COR-L47 (cell line): ENCODE results near the gene MAN2B2.
"Not testable (repeated sequence)": the region's sequence is repeated elsewhere in the genome, so short reads cannot be mapped to it uniquely, and the experiment has no call there.

Experiments used
- DNase-seq: peaks from one replicate; lab custom pipeline; 2025; lab: John Stamatoyannopoulos, UW

The MAN2B2 gene

DNA sequence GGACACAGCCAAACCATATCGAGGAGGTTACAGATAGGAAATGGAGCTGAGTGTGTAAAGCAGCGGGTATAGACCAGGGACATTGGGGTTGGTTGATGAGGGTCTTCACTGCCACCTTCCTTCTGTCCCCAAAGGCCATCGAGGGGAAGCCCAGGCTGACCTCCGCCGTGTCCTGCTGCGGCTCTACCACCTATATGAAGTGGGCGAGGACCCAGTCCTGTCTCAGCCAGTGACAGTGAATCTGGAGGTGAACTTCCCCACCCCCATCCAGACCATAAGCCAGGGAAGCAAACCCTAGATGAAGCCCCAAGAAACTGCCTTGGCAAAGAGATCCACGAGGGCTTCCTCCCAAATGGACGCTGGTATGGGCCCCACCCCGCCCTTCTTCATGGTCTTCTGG is 42.3 kb downstream of the MAN2B2 start:
- no peak for DNase-seq

GRCh38 chr4:6618386-6619115 is 43.6 kb downstream of the MAN2B2 start:
- no peak for DNase-seq

DNA sequence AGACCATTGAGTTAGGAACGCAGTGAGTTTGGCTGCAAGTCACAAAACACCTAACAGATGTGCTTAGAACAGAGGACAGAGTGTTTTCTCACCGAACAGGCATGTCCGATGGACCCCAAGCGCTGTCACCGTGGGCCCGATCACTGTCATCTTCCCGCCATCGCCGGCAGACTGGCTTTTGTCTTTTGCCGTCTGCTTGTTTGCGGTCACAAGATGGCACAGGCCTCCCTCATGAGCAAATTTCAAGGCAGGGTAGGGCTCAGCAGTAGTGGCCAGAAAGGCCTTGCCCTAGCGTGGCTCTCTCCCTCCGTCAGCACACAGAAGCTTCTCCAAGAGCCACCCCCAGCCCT is 44.1 kb downstream of the MAN2B2 start:
- DNase-seq, result no peak

DNA sequence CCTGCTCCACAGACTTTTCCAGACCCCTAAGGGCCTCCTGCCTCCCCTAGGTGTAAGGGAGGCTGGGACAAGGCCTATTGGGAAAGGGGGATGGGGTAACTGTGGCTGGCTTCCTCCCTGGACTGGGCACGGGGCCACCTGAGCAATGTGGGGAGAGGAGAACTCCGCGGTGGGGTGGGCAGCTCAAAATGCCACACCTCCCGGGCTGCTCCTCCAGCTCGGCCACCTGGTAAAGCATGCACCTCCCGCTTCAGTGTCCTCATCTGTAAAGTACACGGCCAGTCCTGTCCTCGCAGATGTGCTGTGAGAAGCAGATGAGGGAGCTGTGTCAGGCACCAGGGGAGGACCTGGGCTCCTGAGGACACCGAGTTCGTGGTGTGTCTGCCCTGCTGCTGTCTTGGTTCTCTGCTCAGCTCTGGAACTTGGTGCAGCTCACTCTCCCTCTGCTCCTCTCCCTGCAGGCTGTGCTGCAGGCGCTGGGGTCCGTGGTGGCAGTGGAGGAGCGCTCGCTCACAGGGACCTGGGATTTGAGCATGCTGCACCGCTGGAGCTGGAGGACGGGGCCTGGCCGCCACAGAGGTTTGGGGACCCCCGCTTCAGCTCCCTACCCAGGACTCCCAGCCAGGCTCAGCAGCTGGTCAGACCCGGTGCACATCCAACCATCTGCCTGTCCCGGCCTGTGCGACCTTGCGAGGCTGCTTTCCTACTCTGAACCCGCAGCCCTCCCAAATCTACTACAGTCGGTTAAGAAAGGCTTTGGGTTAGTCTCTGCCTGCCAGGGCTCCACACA is 44.7 kb downstream of the MAN2B2 start:
- no peak for DNase-seq

- no peak for DNase-seq
Measured at GRCh38 chr4:6620296-6620695, 45.3 kb downstream of the MAN2B2 start.

DNA sequence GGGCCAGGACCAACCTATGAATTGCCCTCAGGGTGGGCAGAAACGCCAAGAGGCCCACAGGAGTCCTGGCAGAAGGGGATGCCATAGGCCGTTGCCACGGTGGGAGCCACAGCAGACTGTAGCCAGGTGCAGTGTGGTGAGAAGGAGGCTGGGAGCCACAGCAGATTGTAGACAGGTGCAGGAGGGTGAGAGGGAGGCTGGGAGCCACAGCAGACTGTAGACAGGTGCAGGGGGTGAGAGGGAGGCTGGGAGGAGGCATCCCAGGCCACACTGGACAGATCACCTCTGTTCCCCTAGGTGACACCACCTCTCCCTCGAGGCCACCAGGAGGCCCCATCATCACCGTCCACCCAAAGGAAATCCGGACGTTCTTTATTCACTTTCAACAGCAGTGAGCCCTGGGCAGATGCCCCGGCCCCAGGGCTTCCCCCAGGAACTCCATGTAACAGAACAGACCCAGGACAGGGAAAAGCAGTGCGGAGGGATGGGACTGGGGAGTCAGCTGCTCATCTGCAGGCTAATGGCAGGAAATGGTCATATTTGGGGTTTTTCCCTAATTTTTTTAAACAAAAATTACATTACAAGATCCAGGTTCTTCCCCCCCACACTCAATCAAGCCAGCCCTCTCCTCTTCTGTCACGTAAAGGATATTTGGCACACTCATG is 46.0 kb downstream of the MAN2B2 start:
- DNase-seq, result no peak

DNA sequence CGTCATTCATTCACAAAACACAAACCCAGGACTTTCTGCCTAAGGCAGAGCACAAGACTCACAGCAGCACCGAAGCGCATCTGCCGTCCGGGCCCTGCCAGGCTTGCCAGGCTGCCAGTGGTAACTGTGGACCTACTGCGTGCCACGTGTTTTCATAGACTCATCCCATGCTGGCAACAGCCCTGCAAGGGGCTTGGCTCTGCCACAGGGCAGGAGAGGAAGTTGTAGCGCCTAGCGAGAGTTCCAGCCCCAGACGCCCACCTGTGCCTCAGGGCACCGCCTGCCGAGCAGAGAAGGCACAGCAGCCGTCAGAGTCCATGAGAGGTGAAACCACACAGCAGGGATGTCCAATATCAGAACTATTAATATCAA is 46.6 kb downstream of the MAN2B2 start:
- DNase-seq, result no peak

DNA sequence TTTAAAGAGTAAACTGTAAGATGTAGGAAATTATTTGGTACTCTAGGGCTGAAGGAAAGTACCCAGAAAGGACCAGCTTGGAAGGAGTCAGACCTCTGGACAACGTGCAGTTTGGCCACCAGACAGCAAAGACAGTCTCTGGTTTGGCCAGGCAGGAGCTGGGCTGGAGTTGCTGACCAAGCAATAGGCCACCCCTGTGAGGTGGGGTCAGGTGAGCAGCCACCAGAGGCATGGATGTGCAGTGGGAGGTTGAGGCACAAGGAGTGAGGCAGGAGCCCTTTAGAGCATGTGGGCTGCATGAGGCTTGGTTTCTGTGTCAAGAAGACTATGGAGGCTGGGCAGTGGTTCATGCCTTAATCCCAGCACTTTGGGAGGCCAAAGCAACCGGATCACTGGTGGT is 47.8 kb downstream of the MAN2B2 start:
- DNase-seq, result no peak

- peak; percentile 21 for DNase-seq
Measured at GRCh38 chr4:6625256-6625655, 50.3 kb downstream of the MAN2B2 start.

GRCh38 chr4:6626066-6626465 is 51.1 kb downstream of the MAN2B2 start:
- no peak for DNase-seq

GRCh38 chr4:6627832-6628231 is 52.8 kb downstream of the MAN2B2 start:
- DNase-seq, result no peak

DNA sequence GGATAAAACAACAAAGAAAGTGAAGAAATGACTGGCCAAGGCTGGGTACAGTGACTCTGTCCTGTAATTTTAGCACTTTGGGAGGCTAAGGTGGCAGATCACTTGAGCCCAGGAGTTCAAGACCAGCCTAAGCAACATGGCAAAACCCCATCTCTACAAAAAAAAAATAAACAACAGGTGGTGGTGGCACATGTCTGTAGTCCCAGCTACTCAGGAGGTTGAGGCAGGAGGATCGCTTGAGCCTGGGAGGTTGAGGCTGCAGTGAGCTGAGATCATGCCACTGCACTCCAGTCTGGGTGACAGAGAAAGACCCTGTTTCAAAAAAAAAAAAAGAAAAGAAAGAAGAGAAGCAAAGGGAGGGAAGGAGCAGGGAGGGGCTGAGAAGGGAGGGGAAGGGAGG is 53.5 kb downstream of the MAN2B2 start:
- DNase-seq, result not testable (repeated sequence)

- DNase-seq, result no peak
Measured at GRCh38 chr4:6632125-6632524, 57.1 kb downstream of the MAN2B2 start.

DNA sequence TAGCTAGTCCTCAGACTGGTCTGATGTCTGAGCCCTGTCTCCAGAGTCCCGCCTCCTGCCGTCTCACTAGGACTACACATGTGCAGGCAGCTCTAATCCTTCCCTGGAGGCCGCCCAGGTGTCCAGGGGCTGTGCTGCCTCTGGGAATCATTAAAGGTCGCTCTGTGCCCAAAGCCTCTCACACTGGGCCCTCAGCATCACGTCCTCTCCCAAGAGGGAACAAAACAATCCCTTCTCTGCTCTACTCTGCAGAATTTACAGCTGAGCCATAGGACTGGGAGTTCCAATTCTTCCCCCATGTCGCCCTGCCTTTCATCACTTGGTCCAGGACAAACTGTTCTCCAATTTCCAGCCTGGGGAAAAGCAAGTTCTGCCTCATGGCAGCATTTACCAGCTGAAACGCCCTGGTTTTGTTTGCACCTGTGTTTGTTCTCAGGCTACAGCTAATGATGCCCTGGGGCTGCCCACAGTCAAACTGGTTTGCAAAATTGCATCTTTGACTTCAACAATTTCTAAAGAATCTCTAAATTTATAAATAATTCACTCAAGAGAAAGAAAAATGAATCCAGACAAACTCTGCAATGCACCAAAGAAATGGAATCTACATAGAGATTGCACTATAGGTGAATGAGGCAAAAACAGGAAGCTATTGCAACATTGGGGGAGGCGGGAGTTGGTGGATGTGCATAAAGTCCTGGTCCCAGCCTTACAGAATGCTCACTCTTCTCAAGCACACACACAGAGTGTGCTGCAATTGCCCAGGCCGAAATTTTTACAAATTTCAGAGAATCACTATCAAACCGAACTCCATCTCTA is 58.3 kb downstream of the MAN2B2 start:
- DNase-seq, result peak; percentile 38

DNA sequence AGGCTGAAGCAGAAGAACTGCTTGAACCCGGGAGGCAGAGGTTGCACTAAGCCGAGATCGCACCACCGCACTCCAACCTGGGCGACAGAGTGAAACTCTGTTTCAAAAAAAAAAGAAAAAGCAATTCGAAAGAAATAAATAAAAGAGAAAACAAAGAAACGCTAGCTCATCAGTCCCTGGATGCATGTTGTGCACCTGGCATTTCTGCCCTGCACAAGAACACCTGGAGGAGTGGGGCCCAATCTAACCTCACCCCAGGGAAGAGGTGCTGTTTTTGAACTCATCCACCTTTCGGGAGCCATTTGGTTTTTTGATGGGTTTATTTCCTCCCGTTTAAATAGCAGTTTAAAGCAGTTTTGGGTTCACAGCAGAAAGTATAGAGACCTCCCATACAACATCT is 59.8 kb downstream of the MAN2B2 start:
- no peak for DNase-seq

GRCh38 chr4:6639137-6639680 is 64.2 kb downstream of the MAN2B2 start:
- no peak for DNase-seq

DNA sequence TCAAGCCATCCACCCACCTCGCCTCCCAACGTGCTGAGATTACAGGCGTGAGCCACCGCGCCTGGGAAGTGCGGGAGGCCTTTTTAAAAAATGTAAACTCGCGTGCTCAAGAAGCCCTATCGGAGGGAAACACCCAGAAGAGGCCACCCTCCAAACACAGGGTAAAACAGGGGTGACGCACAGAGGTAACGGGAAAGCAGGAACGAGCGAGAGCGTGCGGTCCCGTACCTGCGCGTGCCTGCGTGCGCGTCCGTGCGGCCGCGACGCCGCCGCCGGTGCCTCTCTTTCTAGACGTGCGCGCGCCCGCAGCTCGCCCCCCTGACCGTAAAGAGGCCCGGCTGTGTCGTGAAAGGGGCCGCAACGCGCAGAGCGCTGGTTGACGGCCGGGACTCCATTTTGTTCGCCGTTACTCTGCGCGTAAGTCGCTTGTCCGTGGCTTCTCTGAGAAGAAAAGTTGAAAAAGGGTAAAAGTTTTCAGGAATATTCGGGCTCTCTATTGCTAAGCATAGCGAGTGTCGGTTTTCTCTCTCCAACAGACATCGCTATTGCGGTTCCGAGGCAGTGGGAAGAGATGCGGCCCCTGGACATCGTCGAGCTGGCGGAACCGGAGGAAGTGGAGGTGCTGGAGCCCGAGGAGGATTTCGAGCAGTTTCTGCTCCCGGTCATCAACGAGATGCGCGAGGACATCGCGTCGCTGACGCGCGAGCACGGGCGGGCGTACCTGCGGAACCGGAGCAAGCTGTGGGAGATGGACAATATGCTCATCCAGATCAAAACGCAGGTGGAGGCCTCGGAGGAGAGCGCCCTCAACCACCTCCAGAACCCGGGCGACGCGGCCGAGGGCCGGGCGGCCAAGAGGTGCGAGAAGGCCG is 65.5 kb downstream of the MAN2B2 start, which contains the start of gene MRFAP1:
MRFAP1 (plus strand) TSS at position 394 of the 872 bp plus-strand sequence; CDS start at position 572, 178 bp downstream.
- DNase-seq, result peak; percentile 95

DNA sequence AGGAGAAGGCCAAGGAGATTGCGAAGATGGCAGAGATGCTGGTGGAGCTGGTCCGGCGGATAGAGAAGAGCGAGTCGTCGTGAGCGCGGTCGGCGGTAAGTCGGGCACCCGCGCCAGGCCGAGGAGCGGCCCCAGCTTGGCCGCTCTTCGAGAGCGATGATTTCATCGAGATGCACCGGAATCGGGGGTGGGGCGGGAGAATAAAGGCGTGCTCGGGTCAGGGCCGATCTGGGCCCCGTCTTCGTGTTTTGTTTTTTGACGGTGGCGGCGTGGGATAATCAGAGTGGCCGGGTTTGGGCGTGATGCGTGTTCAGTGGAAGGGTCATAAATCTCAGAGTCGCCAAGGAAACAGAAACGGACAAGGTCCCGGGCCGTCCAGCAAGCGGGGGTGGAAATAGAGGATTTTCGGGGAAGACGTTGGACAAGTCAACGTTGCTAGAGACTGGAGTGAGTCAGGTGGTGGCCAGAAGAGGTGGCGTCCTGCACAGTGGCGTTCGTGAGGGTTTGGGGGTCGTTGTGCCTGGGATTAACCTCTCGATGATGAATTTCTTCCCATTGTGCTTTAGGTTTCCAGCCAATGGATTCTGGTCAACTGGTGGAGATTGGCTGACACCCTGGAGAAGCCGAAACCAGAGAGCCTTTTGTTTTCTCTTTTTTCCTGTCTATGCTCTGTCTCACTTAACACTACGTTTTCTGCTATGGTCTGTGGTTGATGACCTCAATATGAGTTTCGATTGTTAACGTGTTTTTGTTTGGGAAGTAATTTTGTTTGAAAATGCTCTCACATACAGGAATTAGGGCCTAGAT is 66.4 kb downstream of the MAN2B2 start:
- no peak for DNase-seq

- no peak for DNase-seq
Measured at GRCh38 chr4:6641971-6642320, 67.0 kb downstream of the MAN2B2 start.
